ENCODE measurements around the gene PLCD3.

PLCD3 gene

GRCh38 chr17:45114117-45114932 lies 18.0 kb downstream of the PLCD3 start:
- H3K4me3 ChIP-seq (ENCODE audit: low read depth, low read length), result no peak overlapping the region
- TF ChIP-seq CTCF (IDR thresholded peaks at IDR 0.05; ENCODE audit: low read depth, low read length), result no peak

- H3K4me3 ChIP-seq (ENCODE audit: low read depth, low read length), result no peak overlapping the region
- TF ChIP-seq CTCF (IDR thresholded peaks at IDR 0.05; ENCODE audit: low read depth, low read length), result no peak
Measured at GRCh38 chr17:45113424-45113754, 18.9 kb downstream of the PLCD3 start.

GRCh38 chr17:45112559-45113423 lies 19.5 kb downstream of the PLCD3 start:
- TF ChIP-seq CTCF (IDR thresholded peaks at IDR 0.05; ENCODE audit: low read depth, low read length), result no peak
- H3K4me3 ChIP-seq (ENCODE audit: low read depth, low read length), result no peak overlapping the region

- H3K4me3 ChIP-seq (ENCODE audit: low read depth, low read length), result no peak overlapping the region
- no peak for TF ChIP-seq CTCF (IDR thresholded peaks at IDR 0.05; ENCODE audit: low read depth, low read length)
Measured at GRCh38 chr17:45111850-45112249, 20.5 kb downstream of the PLCD3 start.

- H3K4me3 ChIP-seq (ENCODE audit: low read depth, low read length), result no peak overlapping the region
- no peak for TF ChIP-seq CTCF (IDR thresholded peaks at IDR 0.05; ENCODE audit: low read depth, low read length)
Measured at GRCh38 chr17:45110676-45111611, 21.4 kb downstream of the PLCD3 start.

GRCh38 chr17:45108595-45109521 lies 23.5 kb downstream of the PLCD3 start:
- TF ChIP-seq CTCF (IDR thresholded peaks at IDR 0.05; ENCODE audit: low read depth, low read length), result no peak
- H3K4me3 ChIP-seq (ENCODE audit: low read depth, low read length), result no peak overlapping the region

Measured in WI38 (cell line).